Karpas-422 (cell line): ENCODE measurements around the gene MTA1. TPM values are rescaled to one million over a fixed set of nuclear protein-coding genes. Genes with fewer than 3 reads are reported as not detected.

Experiments used
- DNase-seq: peaks from one replicate; pipeline ENCODE4 v3.0.0-alpha.2; 2015
- H2AFZ ChIP-seq: fragments of 200-600 bp; sonication (generic); 2 replicates; pipeline ENCODE4 v1.6.1; 2014; ENCODE audit warnings: antibody characterized with exemption, low read length, mixed read lengths
- H3K27ac ChIP-seq: fragments of 200-600 bp; sonication (generic); 2 replicates; pipeline ENCODE4 v1.5.1; 2014; ENCODE audit warnings: mild to moderate bottlenecking, low read length, moderate library complexity
- H3K27me3 ChIP-seq: fragments of 200-600 bp; sonication (generic); 2 replicates; pipeline ENCODE4 v1.6.1; 2014; ENCODE audit warnings: low read length, mixed read lengths
- H3K36me3 ChIP-seq: fragments of 200-600 bp; sonication (generic); 2 replicates; pipeline ENCODE4 v1.6.1; 2014; ENCODE audit warnings: low read length, mixed read lengths; ENCODE audit not compliant: insufficient read depth
- H3K4me1 ChIP-seq: fragments of 200-600 bp; sonication (generic); 2 replicates; pipeline ENCODE4 v1.6.1; 2014; ENCODE audit warnings: mild to moderate bottlenecking, low read length, mixed read lengths
- H3K4me2 ChIP-seq: fragments of 200-600 bp; sonication (generic); 2 replicates; pipeline ENCODE4 v1.6.1; 2014; ENCODE audit warnings: low read length, low read depth, mild to moderate bottlenecking; ENCODE audit not compliant: poor library complexity, severe bottlenecking
- H3K4me3 ChIP-seq: fragments of 200-600 bp; sonication (generic); 2 replicates; pipeline ENCODE4 v1.5.1; 2014; ENCODE audit warnings: mild to moderate bottlenecking, antibody characterized with exemption, low read length, mixed read lengths
- H3K79me2 ChIP-seq: fragments of 200-600 bp; sonication (generic); 2 replicates; pipeline ENCODE4 v1.6.1; 2014; ENCODE audit warnings: mild to moderate bottlenecking, low read length, mixed read lengths
- H3K9ac ChIP-seq: fragments of 200-600 bp; sonication (generic); 2 replicates; pipeline ENCODE4 v1.6.0; 2014; ENCODE audit warnings: low read length
- H3K9me2 ChIP-seq: fragments of 200-600 bp; sonication (generic), shearing (Covaris generic); replicated peaks from 2 replicates; pipeline ENCODE4 v1.6.0; 2014; ENCODE audit warnings: mild to moderate bottlenecking, low read length, moderate library complexity; ENCODE audit not compliant: insufficient read depth
- H3K9me3 ChIP-seq: fragments of 300-700, 200-600 bp; sonication (generic); 2 replicates; pipeline ENCODE4 v1.6.1; 2014; ENCODE audit warnings: low read length, mixed read lengths
- H4K20me1 ChIP-seq: fragments of 200-600 bp; sonication (generic); 2 replicates; pipeline ENCODE4 v1.6.1; 2014; ENCODE audit warnings: mild to moderate bottlenecking, antibody characterized with exemption, low read length, low read depth; ENCODE audit not compliant: insufficient read depth
- total RNA-seq: library from RNA; depleted of rRNA; stranded (reverse); fragments of >200 nt; shearing (Covaris generic); gene quantifications from 2 replicates; pipeline ENCODE4 v1.2.3, GENCODE V29; 2014; ENCODE audit warnings: low replicate concordance

Gene MTA1
- total RNA-seq, 1 experiment from 2014 or later: 94.6 TPM

GRCh38 chr14:105379946-105380345, 39.7 kb upstream of the MTA1 start:
- no peak for DNase-seq
- no peak overlapping the region for H3K9ac ChIP-seq
- peaks cover 7% of the 10 kb centered on the region; the same call in 1 of the 2 replicates for H4K20me1 ChIP-seq
- H3K9me3 ChIP-seq: no peaks in the 10 kb centered on the region
- no peak overlapping the region for H2AFZ ChIP-seq
- no peaks in the 10 kb centered on the region for H3K36me3 ChIP-seq
- peaks cover 10% of the 10 kb centered on the region for H3K4me1 ChIP-seq
- H3K79me2 ChIP-seq: no peaks in the 10 kb centered on the region
- H3K9me2 ChIP-seq: no peaks in the 10 kb centered on the region
- no peaks in the 10 kb centered on the region for H3K27me3 ChIP-seq
- no peak overlapping the region for H3K4me3 ChIP-seq
- no peak overlapping the region for H3K4me2 ChIP-seq
- H3K27ac ChIP-seq: no peak overlapping the region

GRCh38 chr14:105380756-105381155, 38.9 kb upstream of the MTA1 start:
- Histone ChIP-seq H3K79me2 (no peaks in the 10 kb centered on the region), H3K9me2 (no peaks in the 10 kb centered on the region), H3K4me1 (peaks cover 7% of the 10 kb centered on the region), H3K9me3 (no peaks in the 10 kb centered on the region), H3K4me3 (no peak overlapping the region), H3K36me3 (no peaks in the 10 kb centered on the region), H3K27ac (no peak overlapping the region), H3K4me2 (no peak overlapping the region), H4K20me1 (peaks cover 7% of the 10 kb centered on the region; the same call in 1 of the 2 replicates), H3K9ac (no peak overlapping the region), H2AFZ (no peak overlapping the region), H3K27me3 (no peaks in the 10 kb centered on the region)
- no peak for DNase-seq

- no peak overlapping the region for H3K4me3 ChIP-seq
- H3K27me3 ChIP-seq: no peaks in the 10 kb centered on the region
- H3K36me3 ChIP-seq: no peaks in the 10 kb centered on the region
- H3K79me2 ChIP-seq: no peaks in the 10 kb centered on the region
- no peak overlapping the region for H3K27ac ChIP-seq
- H3K4me2 ChIP-seq: no peak overlapping the region
- H4K20me1 ChIP-seq: peaks cover 7% of the 10 kb centered on the region; the same call in 1 of the 2 replicates
- H3K9ac ChIP-seq: no peak overlapping the region
- no peaks in the 10 kb centered on the region for H3K4me1 ChIP-seq
- H3K9me2 ChIP-seq: no peaks in the 10 kb centered on the region
- no peaks in the 10 kb centered on the region for H3K9me3 ChIP-seq
- no peak for DNase-seq
- no peak overlapping the region for H2AFZ ChIP-seq
These were observed 37.9 kb upstream of the MTA1 start for GRCh38 chr14:105381446-105382342.

GRCh38 chr14:105382343-105383082, 37.1 kb upstream of the MTA1 start:
- Histone ChIP-seq H3K9me3 (no peaks in the 10 kb centered on the region), H3K4me1 (no peaks in the 10 kb centered on the region), H3K9ac (no peak overlapping the region), H3K9me2 (no peaks in the 10 kb centered on the region), H3K27ac (no peak overlapping the region), H3K36me3 (no peaks in the 10 kb centered on the region), H3K4me2 (no peak overlapping the region), H2AFZ (no peak overlapping the region), H3K4me3 (no peak overlapping the region), H3K79me2 (no peaks in the 10 kb centered on the region), H3K27me3 (no peaks in the 10 kb centered on the region), H4K20me1 (peaks cover 3% of the 10 kb centered on the region; the same call in 1 of the 2 replicates)
- DNase-seq: no peak

GRCh38 chr14:105383083-105383730, 36.4 kb upstream of the MTA1 start:
- H3K9me2 ChIP-seq: no peaks in the 10 kb centered on the region
- no peak overlapping the region for H3K9ac ChIP-seq
- no peaks in the 10 kb centered on the region for H3K9me3 ChIP-seq
- no peaks in the 10 kb centered on the region for H3K27me3 ChIP-seq
- H3K4me1 ChIP-seq: no peaks in the 10 kb centered on the region
- H3K36me3 ChIP-seq: no peaks in the 10 kb centered on the region
- no peak overlapping the region for H3K27ac ChIP-seq
- H3K4me2 ChIP-seq: no peak overlapping the region
- no peaks in the 10 kb centered on the region for H3K79me2 ChIP-seq
- H3K4me3 ChIP-seq: no peak overlapping the region
- no peaks in the 10 kb centered on the region; the same call in 1 of the 2 replicates for H4K20me1 ChIP-seq
- H2AFZ ChIP-seq: no peak overlapping the region
- no peak for DNase-seq

GRCh38 chr14:105384041-105384557, 35.5 kb upstream of the MTA1 start:
- Histone ChIP-seq H3K79me2 (no peaks in the 10 kb centered on the region), H3K27me3 (no peaks in the 10 kb centered on the region), H3K9me2 (no peaks in the 10 kb centered on the region), H3K27ac (no peak overlapping the region), H2AFZ (no peak overlapping the region), H3K9ac (no peak overlapping the region), H3K4me3 (no peak overlapping the region), H3K9me3 (no peaks in the 10 kb centered on the region), H3K4me1 (no peaks in the 10 kb centered on the region), H3K4me2 (no peak overlapping the region), H4K20me1 (0 out of 2 replicates have a peak, but pooled peaks cover 3% of the 10 kb centered on the region), H3K36me3 (no peaks in the 10 kb centered on the region)
- DNase-seq: no peak

- Histone ChIP-seq H3K9me3 (no peaks in the 10 kb centered on the region), H3K27ac (no peak overlapping the region), H3K36me3 (no peaks in the 10 kb centered on the region), H3K27me3 (no peaks in the 10 kb centered on the region), H3K9ac (no peak overlapping the region), H3K4me3 (no peak overlapping the region), H3K4me1 (no peaks in the 10 kb centered on the region), H4K20me1 (0 out of 2 replicates have a peak, but pooled peaks cover 9% of the 10 kb centered on the region), H2AFZ (no peak overlapping the region), H3K4me2 (no peak overlapping the region), H3K79me2 (no peaks in the 10 kb centered on the region), H3K9me2 (no peaks in the 10 kb centered on the region)
- no peak for DNase-seq
These were observed 34.9 kb upstream of the MTA1 start for GRCh38 chr14:105384605-105385321.
